WTC11 (cell line): ENCODE measurements around the gene SRGN. TPM values are rescaled to one million over a fixed set of nuclear protein-coding genes. Genes with fewer than 3 reads are reported as not detected.
A peak's percentile ranks its signal among the peaks of the same experiment; 100 is the strongest.

Experiments
- ATAC-seq: fragments of 200-7000 bp; cut with Tn5 transposase; 2 replicates; pipeline ENCODE4 v1.10.0; 2021; ENCODE audit warnings: mild to moderate bottlenecking, moderate library complexity
- CTCF ChIA-PET: fragments of 300-600 bp; sonication (Branson Sonifier 250); formaldehyde crosslinking; loops from one replicate; lab custom pipeline; 2021; ENCODE audit warnings: antibody characterized with exemption; lab: Charles Lee
- POLR2A ChIA-PET: fragments of 350-600 bp; sonication (Branson Sonifier 250); formaldehyde crosslinking; loops from one replicate; lab custom pipeline; 2021; ENCODE audit warnings: antibody characterized with exemption; lab: Charles Lee
- DNase-seq: peaks from one replicate; pipeline ENCODE4 v3.0.0; 2021; ENCODE audit warnings: low spot score
- H3K27ac Mint-ChIP-seq: 2 replicates; pipeline ENCODE4 v1.8.0; 2021; ENCODE audit warnings: mixed read lengths
- H3K27me3 Mint-ChIP-seq: 2 replicates; pipeline ENCODE4 v1.8.0; 2021; ENCODE audit warnings: low read depth, mild to moderate bottlenecking, moderate library complexity, mixed read lengths
- H3K36me3 Mint-ChIP-seq: 2 replicates; pipeline ENCODE4 v1.8.0; 2021; ENCODE audit warnings: mixed read lengths
- H3K4me1 Mint-ChIP-seq: 2 replicates; pipeline ENCODE4 v1.8.0; 2022; ENCODE audit warnings: mixed read lengths
- H3K4me3 Mint-ChIP-seq: 2 replicates; pipeline ENCODE4 v1.8.0; 2021; ENCODE audit warnings: mild to moderate bottlenecking, moderate library complexity, mixed read lengths
- H3K9me3 Mint-ChIP-seq: 2 replicates; pipeline ENCODE4 v1.8.0; 2021; ENCODE audit warnings: mixed read lengths
- ATF1 ChIP-seq: sonication (generic); formaldehyde crosslinking; IDR thresholded peaks from 2 replicates; pipeline ENCODE4 v1.8.1; 2023; ENCODE audit warnings: mild to moderate bottlenecking, moderate library complexity, missing genetic modification reagents
- CDX4 ChIP-seq: fragments of 250-450 bp; sonication (Bioruptor Pico); IDR thresholded peaks from 2 replicates; pipeline ENCODE4 v1.9.0; 2021; ENCODE audit warnings: moderate library complexity, mild to moderate bottlenecking, inconsistent platforms, borderline replicate concordance
- CREM ChIP-seq: sonication (generic); formaldehyde crosslinking; IDR thresholded peaks from 2 replicates; pipeline ENCODE4 v1.8.1; 2022; ENCODE audit warnings: mild to moderate bottlenecking, missing genetic modification reagents, moderate library complexity
- E2F1 ChIP-seq: sonication (generic); formaldehyde crosslinking; IDR thresholded peaks from 2 replicates; pipeline ENCODE4 v1.8.0; 2022; ENCODE audit warnings: mild to moderate bottlenecking, missing genetic modification reagents
- E2F5 ChIP-seq: sonication (generic); formaldehyde crosslinking; IDR thresholded peaks from 2 replicates; pipeline ENCODE4 v1.8.1; 2022; ENCODE audit warnings: mild to moderate bottlenecking, moderate library complexity, missing genetic modification reagents
- ETV6 ChIP-seq: sonication (generic); formaldehyde crosslinking; IDR thresholded peaks from 2 replicates; pipeline ENCODE4 v1.8.1; 2022; ENCODE audit warnings: mild to moderate bottlenecking, missing genetic modification reagents
- GABPB1 ChIP-seq: sonication (generic); formaldehyde crosslinking; IDR thresholded peaks from 2 replicates; pipeline ENCODE4 v1.8.1; 2023; ENCODE audit warnings: mild to moderate bottlenecking, missing genetic modification reagents
- HMGXB4 ChIP-seq: sonication (generic); formaldehyde crosslinking; IDR thresholded peaks from 2 replicates; pipeline ENCODE4 v1.8.1; 2023; ENCODE audit warnings: mild to moderate bottlenecking, moderate library complexity, missing genetic modification reagents
- IRF1 ChIP-seq: sonication (generic); formaldehyde crosslinking; IDR thresholded peaks from 2 replicates; pipeline ENCODE4 v1.8.0; 2023; ENCODE audit warnings: missing genetic modification reagents
- JUN ChIP-seq: sonication (generic); formaldehyde crosslinking; IDR thresholded peaks from 2 replicates; pipeline ENCODE4 v1.8.0; 2023; ENCODE audit warnings: mild to moderate bottlenecking, missing genetic modification reagents
- MAX ChIP-seq: sonication (generic); formaldehyde crosslinking; IDR thresholded peaks from 2 replicates; pipeline ENCODE4 v1.8.0; 2022; ENCODE audit warnings: mild to moderate bottlenecking, missing genetic modification reagents
- TP53 ChIP-seq: sonication (generic); formaldehyde crosslinking; IDR thresholded peaks from 2 replicates; pipeline ENCODE4 v1.8.1; 2023; ENCODE audit warnings: mild to moderate bottlenecking, missing genetic modification reagents
- ZBTB43 ChIP-seq: sonication (generic); formaldehyde crosslinking; IDR thresholded peaks from 2 replicates; pipeline ENCODE4 v1.8.1; 2023; ENCODE audit warnings: mild to moderate bottlenecking, missing genetic modification reagents
- ZNF138 ChIP-seq: sonication (generic); formaldehyde crosslinking; conservative IDR thresholded peaks from 2 replicates; pipeline ENCODE4 v1.8.1; 2022; ENCODE audit warnings: mild to moderate bottlenecking, moderate library complexity, missing genetic modification reagents
- ZNF263 ChIP-seq: sonication (generic); formaldehyde crosslinking; IDR thresholded peaks from 2 replicates; pipeline ENCODE4 v1.8.1; 2022; ENCODE audit warnings: low read depth, mild to moderate bottlenecking, moderate library complexity, missing genetic modification reagents
- total RNA-seq: library from RNA; stranded (reverse); gene quantifications from 3 replicates; pipeline ENCODE4 v1.2.3, GENCODE V29; 2021

Gene SRGN
- total RNA-seq, 1 experiment from 2014 or later: 1.4 TPM

- ChIA-PET POLR2A (interaction anchor here (0.5 to 1.1 kb wide), 3 partner anchors 17 to 73 kb away, joined by 3 read pairs; no protein-coding TSS in a partner anchor), CTCF (interaction anchor here (1.2 kb wide), 1 partner anchor 333 kb away, joined by 3 read pairs; no protein-coding TSS in a partner anchor)
- Mint-ChIP-seq H3K27me3 (no peaks in the 10 kb centered on the region), H3K4me1 (peaks cover 7% of the 10 kb centered on the region), H3K27ac (no peak overlapping the region), H3K9me3 (no peaks in the 10 kb centered on the region), H3K4me3 (no peak overlapping the region), H3K36me3 (no peaks in the 10 kb centered on the region)
- TF ChIP-seq HMGXB4 (CRISPR knock-in tag) (no peak), ZBTB43 (CRISPR knock-in tag) (no peak), ZNF138 (no peak), IRF1 (no peak)
- DNase-seq (no peak), ATAC-seq (no peak)
Observed at GRCh38 chr10:69080226-69080625, 7.7 kb upstream of the SRGN start.

- no peak overlapping the region for H3K4me3 Mint-ChIP-seq
- peaks cover 18% of the 10 kb centered on the region for H3K4me1 Mint-ChIP-seq
- no peaks in the 10 kb centered on the region for H3K9me3 Mint-ChIP-seq
- H3K27me3 Mint-ChIP-seq: no peaks in the 10 kb centered on the region
- no peaks in the 10 kb centered on the region for H3K36me3 Mint-ChIP-seq
- POLR2A ChIA-PET: no interaction called here
- DNase-seq: no peak
- ATAC-seq: peak; percentile 79
- H3K27ac Mint-ChIP-seq: peak overlapping the region; percentile 39; the same call in 1 of the 2 replicates
- no peak for TF ChIP-seq GABPB1 (CRISPR knock-in tag)
- TF ChIP-seq MAX (CRISPR knock-in tag): 0 out of 2 replicates have a peak, but pooled peaks have one; percentile 16
- CTCF ChIA-PET: no interaction called here
Observed at GRCh38 chr10:69086001-69086509, 1.8 kb upstream of the SRGN start.

- no peak overlapping the region for H3K27ac Mint-ChIP-seq
- DNase-seq (no peak), ATAC-seq (no peak)
- TF ChIP-seq ATF1 (CRISPR knock-in tag): no peak
- TF ChIP-seq ETV6: no peak
- no peak for TF ChIP-seq E2F1 (CRISPR knock-in tag)
- no peak for TF ChIP-seq TP53
- no peak for TF ChIP-seq CREM (CRISPR knock-in tag)
- no peak for TF ChIP-seq CDX4
- TF ChIP-seq E2F5 (CRISPR knock-in tag): no peak
- no peak for TF ChIP-seq ZNF263 (CRISPR knock-in tag)
- no peak for TF ChIP-seq JUN (CRISPR knock-in tag)
- H3K36me3 Mint-ChIP-seq: no peaks in the 10 kb centered on the region
- POLR2A ChIA-PET: no interaction called here
- H3K4me3 Mint-ChIP-seq: no peak overlapping the region
- CTCF ChIA-PET: interaction anchor here (1.3 kb wide), 1 partner anchor 84 kb away, joined by 4 read pairs; no protein-coding TSS in a partner anchor
- no peaks in the 10 kb centered on the region for H3K9me3 Mint-ChIP-seq
- no peaks in the 10 kb centered on the region for H3K27me3 Mint-ChIP-seq
- H3K4me1 Mint-ChIP-seq: peaks cover 18% of the 10 kb centered on the region
Observed at GRCh38 chr10:69088471-69088769, 517 bp downstream of the SRGN start.
